HCT116 (cell line): ENCODE measurements around the gene CD34. TPM values are rescaled to one million over a fixed set of nuclear protein-coding genes. Genes with fewer than 3 reads are reported as not detected.

Experiments used
- ATAC-seq: fragments of 200-7000 bp; cut with Tn5 transposase; 2 replicates; pipeline ENCODE4 v1.9.1; 2020; ENCODE audit warnings: mild to moderate bottlenecking, moderate library complexity
- BruUV-seq: library from RNA; stranded (reverse); fragments of 400-500 nt; replicated peaks from 2 replicates; lab custom pipeline; 2021; lab: Mats Ljungman, UMichigan
- CTCF ChIA-PET: fragments of 300-600 bp; sonication (Branson Sonifier 250); formaldehyde crosslinking; loops from one replicate; lab custom pipeline; 2021; ENCODE audit warnings: antibody characterized with exemption; lab: Charles Lee
- POLR2A ChIA-PET: fragments of 300-600, 350-600 bp; sonication (Branson Sonifier 250); formaldehyde crosslinking; loops from one replicate; lab custom pipeline; 2021; ENCODE audit warnings: antibody characterized with exemption; lab: Charles Lee
- RAD21 ChIA-PET, 2 experiments: fragments of 300-600 bp; sonication (Branson Sonifier 250); formaldehyde crosslinking; loops; one replicate each; lab custom pipeline; 2023; ENCODE audit warnings: low total read pairs in 2 of 2; ENCODE audit not compliant: uncharacterized antibody in 2 of 2, unreplicated experiment in 2 of 2, low non-redundant PET in 1 of 2; lab: Charles Lee
- DNase-seq: peaks from one replicate; pipeline ENCODE4 v3.0.0-alpha.2; 2010; ENCODE audit warnings: low read depth, low spot score
- H2AFZ ChIP-seq: fragments of 200-600 bp; shearing (Covaris generic), sonication (generic); 2 replicates; pipeline ENCODE4 v1.6.1; 2017; ENCODE audit warnings: low read depth, mixed run types, mixed read lengths, antibody characterized with exemption, low read length; ENCODE audit not compliant: poor library complexity, severe bottlenecking
- H3K27ac ChIP-seq: 2 replicates; pipeline ENCODE4 v1.5.1; 2012; ENCODE audit warnings: low read depth, low read length
- H3K27me3 ChIP-seq: fragments of 200-600 bp; sonication (generic); 2 replicates; pipeline ENCODE4 v1.6.1; 2016; ENCODE audit warnings: mixed run types, low read length, mixed read lengths; ENCODE audit not compliant: insufficient read depth
- H3K36me3 ChIP-seq, 2 experiments: fragments of 200-500 bp in 1 of 2; fragments of 200-600 bp in 1 of 2; sonication (Bioruptor generic) in 1 of 2; sonication (generic) in 1 of 2; 2 replicates each; pipeline versions ENCODE4 v1.5.1 to v1.6.1; 2014 to 2016; ENCODE audit warnings: low read length in 2 of 2, inconsistent platforms in 1 of 2, mixed read lengths in 1 of 2, mixed run types in 1 of 2; ENCODE audit not compliant: insufficient read depth in 2 of 2, control insufficient read depth in 1 of 2
- H3K4me1 ChIP-seq, 2 experiments: fragments of 200-600 bp in 1 of 2; sonication (generic) in 1 of 2; 2 replicates each; pipeline versions ENCODE4 v1.5.1 to v1.6.1; 2012 to 2017; ENCODE audit warnings: low read length in 2 of 2, inconsistent platforms in 1 of 2, mild to moderate bottlenecking in 1 of 2, mixed read lengths in 1 of 2, mixed run types in 1 of 2, moderate library complexity in 1 of 2; ENCODE audit not compliant: insufficient read depth in 2 of 2, control insufficient read depth in 1 of 2
- H3K4me2 ChIP-seq: fragments of 200-600 bp; sonication (generic); 2 replicates; pipeline ENCODE4 v1.6.1; 2017; ENCODE audit warnings: mixed run types, low read length, mixed read lengths
- H3K4me3 ChIP-seq, 2 experiments: fragments of 200-600 bp in 1 of 2; sonication (generic) in 1 of 2; replicated peaks in 1 of 2; 2 replicates each; pipeline ENCODE4 v1.5.1; 2011 to 2016; ENCODE audit warnings: low read length in 2 of 2, control low read depth in 1 of 2, low read depth in 1 of 2, mild to moderate bottlenecking in 1 of 2, mixed read lengths in 1 of 2, mixed run types in 1 of 2
- H3K79me2 ChIP-seq: fragments of 200-600 bp; sonication (generic); 2 replicates; pipeline ENCODE4 v1.6.1; 2017; ENCODE audit warnings: mild to moderate bottlenecking, mixed run types, low read length, moderate library complexity, mixed read lengths; ENCODE audit not compliant: insufficient read depth
- H3K9ac ChIP-seq: fragments of 200-600 bp; sonication (generic); 2 replicates; pipeline ENCODE4 v1.6.1; 2016; ENCODE audit warnings: low read length, mixed read lengths
- H3K9me2 ChIP-seq: fragments of 200-600 bp; sonication (generic), shearing (Covaris generic); 2 replicates; pipeline ENCODE4 v1.6.1; 2017; ENCODE audit warnings: mixed run types, mild to moderate bottlenecking, moderate library complexity; ENCODE audit not compliant: insufficient read depth
- H3K9me3 ChIP-seq, 2 experiments: fragments of 200-500 bp in 1 of 2; fragments of 200-600 bp in 1 of 2; sonication (Bioruptor generic) in 1 of 2; sonication (generic) in 1 of 2; 2 replicates each; pipeline ENCODE4 v1.6.1; 2014 to 2017; ENCODE audit warnings: low read length in 2 of 2, mixed read lengths in 2 of 2, inconsistent platforms in 1 of 2, low read depth in 1 of 2, mild to moderate bottlenecking in 1 of 2, mixed run types in 1 of 2, moderate library complexity in 1 of 2; ENCODE audit not compliant: control insufficient read depth in 1 of 2, insufficient read depth in 1 of 2
- H4K20me1 ChIP-seq: fragments of 200-600 bp; sonication (generic), shearing (Covaris generic); 2 replicates; pipeline ENCODE4 v1.6.1; 2017; ENCODE audit warnings: mixed run types, mild to moderate bottlenecking, moderate library complexity; ENCODE audit not compliant: insufficient read depth
- ATF3 ChIP-seq: IDR thresholded peaks from 2 replicates; pipeline ENCODE4 v1.6.1; 2012
- CEBPB ChIP-seq: IDR thresholded peaks from 2 replicates; pipeline ENCODE4 v1.6.1; 2012; ENCODE audit warnings: low read depth
- CTCF ChIP-seq, 3 experiments: fragments of 200-600 bp in 1 of 3; sonication (generic) in 1 of 3; IDR thresholded peaks in 2 of 3; conservative IDR thresholded peaks in 1 of 3; 2 replicates each; pipeline ENCODE4 v1.5.1; 2012 to 2017; ENCODE audit warnings: low read depth in 2 of 3, low read length in 2 of 3, antibody characterized with exemption in 1 of 3, borderline replicate concordance in 1 of 3, control low read depth in 1 of 3, mild to moderate bottlenecking in 1 of 3, mixed read lengths in 1 of 3, mixed run types in 1 of 3, moderate library complexity in 1 of 3; ENCODE audit not compliant: insufficient read depth in 1 of 3
- EGR1 ChIP-seq: IDR thresholded peaks from 2 replicates; pipeline ENCODE4 v1.6.1; 2012; ENCODE audit warnings: low read depth
- SRF ChIP-seq: IDR thresholded peaks from 2 replicates; pipeline ENCODE4 v1.6.1; 2012; ENCODE audit warnings: low read depth
- YY1 ChIP-seq: IDR thresholded peaks from 2 replicates; pipeline ENCODE4 v1.6.1; 2011; ENCODE audit warnings: low read length, low read depth, moderate library complexity, mild to moderate bottlenecking; ENCODE audit not compliant: insufficient replicate concordance; ENCODE audit errors: extremely low read depth
- ZBTB33 ChIP-seq: IDR thresholded peaks from 2 replicates; pipeline ENCODE4 v1.6.1; 2011; ENCODE audit warnings: mild to moderate bottlenecking, low read length, moderate library complexity; ENCODE audit not compliant: insufficient replicate concordance; ENCODE audit errors: extremely low read depth
- ZFX ChIP-seq: fragments of 450-650 bp; IDR thresholded peaks from 2 replicates; pipeline ENCODE4 v1.6.1; 2017
- ZNF274 ChIP-seq: fragments of 200-500 bp; sonication (Bioruptor generic); IDR thresholded peaks from 2 replicates; pipeline ENCODE4 v1.6.1; 2014; ENCODE audit warnings: mild to moderate bottlenecking, low read depth, low read length, inconsistent platforms
- intact Hi-C: fragments of 100-400 bp; cut with micrococcal nuclease; formaldehyde crosslinking; loops from 2 replicates; pipeline ENCODE4 v1.10.0; 2022
- total RNA-seq: library from RNA; stranded (reverse); gene quantifications from one replicate; pipeline ENCODE4 v1.2.1, GENCODE V29; 2021; ENCODE audit not compliant: unreplicated experiment

The CD34 gene
- total RNA-seq, 1 experiment from 2014 or later: 0.07 TPM

- Histone ChIP-seq H4K20me1 (no peaks in the 10 kb centered on the region), H2AFZ (peak overlapping the region; percentile 12), H3K27ac (no peak overlapping the region), H3K9me3 (no peaks in the 10 kb centered on the region), H3K4me1 (no peaks in the 10 kb centered on the region), H3K4me3 (no peak overlapping the region), H3K79me2 (no peaks in the 10 kb centered on the region), H3K9me2 (no peaks in the 10 kb centered on the region), H3K9ac (no peak overlapping the region), H3K27me3 (no peaks in the 10 kb centered on the region), H3K4me2 (no peak overlapping the region), H3K36me3 (no peaks in the 10 kb centered on the region)
- RAD21 ChIA-PET: no interaction called here
- no peak for ATAC-seq
- DNase-seq: no peak
- CTCF ChIA-PET: no interaction called here
- intact Hi-C loops: no loop called here
- BruUV-seq: no TSS peak
- POLR2A ChIA-PET: no interaction called here
- no peak for TF ChIP-seq SRF
- no peak for TF ChIP-seq ATF3
- no peak for TF ChIP-seq ZNF274
- TF ChIP-seq EGR1: peak; percentile 31; the same call in 1 of the 2 replicates
- TF ChIP-seq YY1: no peak
- no peak for TF ChIP-seq CEBPB
- TF ChIP-seq ZBTB33: no peak
- TF ChIP-seq CTCF (IDR thresholded peaks at IDR 0.05 in 2 of 3, conservative IDR thresholded peaks at IDR 0.05 in 1 of 3; ENCODE audit: borderline replicate concordance in 1 of 3, insufficient read depth in 1 of 3, low read depth in 2 of 3, low read length in 2 of 3): no peak
- no peak for TF ChIP-seq ZFX
Measured at GRCh38 chr1:207941665-207942064, 30.7 kb upstream of the CD34 start.
